ENCODE measurements around the gene GSAP.
A peak's percentile ranks its signal among the peaks of the same experiment; 100 is the strongest.
"Not testable (repeated sequence)": the region's sequence is repeated elsewhere in the genome, so short reads cannot be mapped to it uniquely, and the experiment has no call there.

- not testable (repeated sequence) for TF ChIP-seq CTCF (IDR thresholded peaks at IDR 0.05; ENCODE audit: extremely low read depth in 1 of 2, insufficient read depth in 1 of 2, low read depth in 1 of 2, low read length in 2 of 2); EZH2 (IDR thresholded peaks at IDR 0.05; ENCODE audit: borderline replicate concordance, low read depth, low read length, severe bottlenecking); MAX (IDR thresholded peaks at IDR 0.05; ENCODE audit: insufficient read depth, insufficient read length); POLR2AphosphoS5 (IDR thresholded peaks at IDR 0.05; ENCODE audit: insufficient read depth, low read depth, low read length); GATA2 (IDR thresholded peaks at IDR 0.05; ENCODE audit: insufficient read depth, insufficient read length, low read depth, low read length); POLR2A (IDR thresholded peaks at IDR 0.05; ENCODE audit: low read depth, low read length)
- TF ChIP-seq FOS (IDR thresholded peaks at IDR 0.05; ENCODE audit: borderline replicate concordance, insufficient read depth, low read length) = peak; percentile 20
Measured at GRCh38 chr7:77275663-77276062, 140.5 kb downstream of the GSAP start.

Data from endothelial cell of umbilical vein (primary cell).